B cell (primary cell): ENCODE results near the gene SLC5A12. TPM values are rescaled to one million over a fixed set of nuclear protein-coding genes. Genes with fewer than 3 reads are reported as not detected.

ENCODE experiments used
- ATAC-seq: fragments of 200-7000 bp; cut with Tn5 transposase; one replicate; pipeline ENCODE4 v1.10.0; 2021; ENCODE audit warnings: low read depth, mild to moderate bottlenecking, moderate number of reproducible peaks, moderate library complexity
- CTCF ChIA-PET: fragments of 350-600 bp; sonication (Branson Sonifier 250); formaldehyde crosslinking; loops from one replicate; lab custom pipeline; 2021; ENCODE audit warnings: antibody characterized with exemption, inconsistent platforms; lab: Charles Lee
- POLR2A ChIA-PET: fragments of 350-600 bp; sonication (Branson Sonifier 250); formaldehyde crosslinking; loops from one replicate; lab custom pipeline; 2021; ENCODE audit warnings: antibody characterized with exemption; lab: Charles Lee
- DNase-seq: peaks from one replicate; pipeline ENCODE4 v3.0.0; 2013
- H2AFZ ChIP-seq: 2 replicates; pipeline ENCODE4 v1.6.1; 2012; ENCODE audit warnings: mild to moderate bottlenecking, low read depth, low read length; ENCODE audit not compliant: insufficient read depth, poor library complexity, severe bottlenecking
- H3K27ac ChIP-seq, 2 donors: 1 replicate in 1 of 2; 2 replicates in 1 of 2; pipeline ENCODE4 v1.5.1; 2012 to 2013; ENCODE audit warnings: low read length in 2 of 2, mild to moderate bottlenecking in 2 of 2, moderate library complexity in 1 of 2
- H3K27me3 ChIP-seq, 4 experiments: fragments of 200-600 bp in 1 of 4; sonication (generic) in 1 of 4; replicated peaks in 1 of 4; 1 replicate in 2 of 4; 2 replicates in 2 of 4; pipeline versions ENCODE4 v1.6.1 to v1.7.0; 2013 to 2016; ENCODE audit warnings: low read length in 3 of 4, mild to moderate bottlenecking in 2 of 4, mixed read lengths in 1 of 4, moderate library complexity in 1 of 4; ENCODE audit not compliant: insufficient read depth in 4 of 4, control insufficient read depth in 3 of 4; ENCODE audit errors: control extremely low read depth in 1 of 4
- H3K36me3 ChIP-seq, 2 experiments: replicated peaks in 1 of 2; 1 replicate in 1 of 2; 2 replicates in 1 of 2; pipeline versions ENCODE4 v1.6.1 to v1.7.1; 2013; ENCODE audit warnings: low read length in 1 of 2; ENCODE audit not compliant: insufficient read depth in 2 of 2, control insufficient read depth in 1 of 2; ENCODE audit errors: control extremely low read depth in 1 of 2, extremely low read depth in 1 of 2
- H3K4me1 ChIP-seq, 2 donors: fragments of 200-600 bp in 1 of 2; sonication (generic) in 1 of 2; 1 replicate in 1 of 2; 2 replicates in 1 of 2; pipeline versions ENCODE4 v1.5.1 to v1.6.1; 2013 to 2017; ENCODE audit warnings: low read length in 2 of 2; ENCODE audit not compliant: control insufficient read depth in 2 of 2, insufficient read depth in 2 of 2
- H3K4me2 ChIP-seq: replicated peaks from 2 replicates; pipeline ENCODE3; 2012; ENCODE audit warnings: mild to moderate bottlenecking, low read depth, low read length; ENCODE audit not compliant: poor library complexity, severe bottlenecking
- H3K4me3 ChIP-seq, 5 experiments: fragments of 200-600 bp in 1 of 5; sonication (generic) in 1 of 5; 1 replicate in 3 of 5; 2 replicates in 2 of 5; pipeline versions ENCODE4 v1.5.1 to v1.7.0; 2011 to 2016; ENCODE audit warnings: low read length in 4 of 5, mild to moderate bottlenecking in 4 of 5, low read depth in 2 of 5, control low read depth in 1 of 5, moderate library complexity in 1 of 5; ENCODE audit not compliant: insufficient read depth in 1 of 5; ENCODE audit errors: control extremely low read depth in 1 of 5, extremely low read depth in 1 of 5
- H3K79me2 ChIP-seq: fragments of 200-600 bp; sonication (generic); one replicate; pipeline ENCODE4 v1.6.0; 2016; ENCODE audit warnings: low read length; ENCODE audit not compliant: control insufficient read depth, insufficient read depth
- H3K9ac ChIP-seq: fragments of 200-600 bp; sonication (generic); 2 replicates; pipeline ENCODE4 v1.6.1; 2017; ENCODE audit warnings: mild to moderate bottlenecking, low read length, moderate library complexity
- H3K9me3 ChIP-seq, 3 donors: one replicate each; pipeline versions ENCODE4 v1.6.1 to v1.7.1; 2013; ENCODE audit warnings: low read length in 2 of 3; ENCODE audit not compliant: control insufficient read depth in 2 of 3, insufficient read depth in 1 of 3; ENCODE audit errors: control extremely low read depth in 1 of 3
- H4K20me1 ChIP-seq: 2 replicates; pipeline ENCODE4 v1.6.0; 2012; ENCODE audit warnings: mild to moderate bottlenecking, low read length; ENCODE audit not compliant: insufficient read depth, control insufficient read depth, poor library complexity, severe bottlenecking
- H3K27ac Mint-ChIP-seq: one replicate; pipeline ENCODE4 v1.8.0; 2021; ENCODE audit warnings: mixed read lengths
- H3K27me3 Mint-ChIP-seq: one replicate; pipeline ENCODE4 v1.8.0; 2021; ENCODE audit warnings: mixed read lengths
- H3K4me1 Mint-ChIP-seq: one replicate; pipeline ENCODE4 v1.8.0; 2021; ENCODE audit warnings: mixed read lengths
- H3K4me3 Mint-ChIP-seq: one replicate; pipeline ENCODE4 v1.8.0; 2021; ENCODE audit warnings: mixed read lengths
- H3K9me3 Mint-ChIP-seq: one replicate; pipeline ENCODE4 v1.8.0; 2022; ENCODE audit warnings: mixed read lengths; ENCODE audit not compliant: insufficient read depth
- CTCF ChIP-seq: fragments of 200-600 bp; IDR thresholded peaks from one replicate; pipeline ENCODE4 v1.8.0; 2022; ENCODE audit warnings: antibody characterized with exemption, mild to moderate bottlenecking
- EZH2 ChIP-seq: IDR thresholded peaks from 2 replicates; pipeline ENCODE4 v1.6.1; 2012; ENCODE audit warnings: borderline replicate concordance, low read depth, mild to moderate bottlenecking, moderate library complexity, low read length; ENCODE audit not compliant: insufficient read depth, poor library complexity, severe bottlenecking
- WGBS: methylation state at CpG from one replicate; pipeline ENCODE4 v1.1.5; 2013; ENCODE audit warnings: missing lambda C conversion rate; ENCODE audit not compliant: insufficient coverage; 5-methylcytosine and 5-hydroxymethylcytosine counted together
- intact Hi-C: fragments of 100-400 bp; cut with micrococcal nuclease; formaldehyde crosslinking; loops from one replicate; pipeline ENCODE4 v1.10.0; 2022
- polyA plus RNA-seq: library from polyadenylated mRNA; depleted of rRNA; stranded (reverse); fragments of >200 nt; gene quantifications from 2 replicates; pipeline ENCODE4 v1.2.3, GENCODE V29; 2012
- total RNA-seq, 2 donors: library from RNA; stranded (reverse); fragments of 120-200 nt in 1 of 2; gene quantifications; 1 replicate in 1 of 2; 2 replicates in 1 of 2; pipeline versions ENCODE4 v1.2.3 to v1.2.4, GENCODE V29; 2013 to 2022

Gene SLC5A12
- total and polyA plus RNA-seq, 2 donors (not counting 1 experiment from before 2014, with no cell fraction given) = not detected

GRCh38 chr11:26726960-26727359, 5.1 kb upstream of the SLC5A12 start:
- no peak for DNase-seq
- peaks cover 2% of the 10 kb centered on the region for H3K9me3 Mint-ChIP-seq
- CTCF ChIA-PET = no interaction called here
- H3K4me3 ChIP-seq = no peak overlapping the region
- intact Hi-C loops = no loop called here
- no peak overlapping the region for H3K27ac Mint-ChIP-seq
- H3K27me3 ChIP-seq = no peaks in the 10 kb centered on the region
- H3K27ac ChIP-seq = no peak overlapping the region
- TF ChIP-seq CTCF (no peak), EZH2 (no peak)
- no peaks in the 10 kb centered on the region for H3K27me3 Mint-ChIP-seq
- H3K4me1 Mint-ChIP-seq = no peaks in the 10 kb centered on the region
- no CpG with 5 or more reads among the region's 3 CpGs for WGBS
- H3K79me2 ChIP-seq = no peaks in the 10 kb centered on the region
- ATAC-seq = no peak
- POLR2A ChIA-PET = no interaction called here
- no peaks in the 10 kb centered on the region for H3K36me3 ChIP-seq
- no peaks in the 10 kb centered on the region for H3K4me1 ChIP-seq
- no peak overlapping the region for H3K4me2 ChIP-seq
- no peak overlapping the region for H2AFZ ChIP-seq
- H4K20me1 ChIP-seq = no peaks in the 10 kb centered on the region
- H3K9ac ChIP-seq = no peak overlapping the region
- H3K9me3 ChIP-seq = peaks cover 0 to 2% (median 0%) of the 10 kb centered on the region in 3 donors
- no peak overlapping the region for H3K4me3 Mint-ChIP-seq

GRCh38 chr11:26719998-26720397, 1.9 kb downstream of the SLC5A12 start:
- Histone ChIP-seq H3K4me2 (no peak overlapping the region), H3K4me3 (no peak overlapping the region), H3K9me3 (no peaks in the 10 kb centered on the region), H3K27me3 (no peaks in the 10 kb centered on the region), H3K27ac (no peak overlapping the region), H3K79me2 (no peaks in the 10 kb centered on the region), H3K9ac (no peak overlapping the region), H3K4me1 (no peaks in the 10 kb centered on the region), H3K36me3 (no peaks in the 10 kb centered on the region), H4K20me1 (no peaks in the 10 kb centered on the region), H2AFZ (no peak overlapping the region)
- no CpG with 5 or more reads among the region's 2 CpGs for WGBS
- ChIA-PET CTCF (no interaction called here), POLR2A (no interaction called here)
- ATAC-seq (no peak), DNase-seq (no peak)
- intact Hi-C loops = no loop called here
- H3K27ac Mint-ChIP-seq = no peak overlapping the region
- no peaks in the 10 kb centered on the region for H3K27me3 Mint-ChIP-seq
- no peaks in the 10 kb centered on the region for H3K9me3 Mint-ChIP-seq
- no peaks in the 10 kb centered on the region for H3K4me1 Mint-ChIP-seq
- TF ChIP-seq CTCF (no peak), EZH2 (no peak)
- H3K4me3 Mint-ChIP-seq = no peak overlapping the region
